ENCODE measurements around the gene PCDHA6. TPM values are rescaled to one million over a fixed set of nuclear protein-coding genes. Genes with fewer than 3 reads are reported as not detected.
"Not testable (repeated sequence)": the region's sequence is repeated elsewhere in the genome, so short reads cannot be mapped to it uniquely, and the experiment has no call there.

PCDHA6 gene
- total and polyA plus RNA-seq, 10 of the 15 experiments (the other 5 are each of a cell fraction or from before 2014, with no cell fraction given) = 0.09 TPM; not detected in 9

- H3K36me3 ChIP-seq (ENCODE audit: control insufficient read depth in 2 of 2, insufficient read depth in 2 of 2, low read length in 1 of 2); BruUV-seq (replicated peaks); H3K9me3 ChIP-seq (replicated peaks; ENCODE audit: control insufficient read depth, insufficient read depth, low read length); DNase-seq (ENCODE audit: low read depth, low spot score); H3K27ac ChIP-seq (ENCODE audit: control insufficient read depth, insufficient read depth); H3K4me2 ChIP-seq (ENCODE audit: control insufficient read depth, insufficient read depth); FAIRE-seq; ATAC-seq; H3K79me2 ChIP-seq (ENCODE audit: control insufficient read depth, insufficient read depth, low read length); H3K9ac ChIP-seq (ENCODE audit: control insufficient read depth, insufficient read depth, low read length); H4K20me1 ChIP-seq (ENCODE audit: control insufficient read depth, insufficient read depth); RAD21 ChIA-PET (ENCODE audit: unreplicated experiment); POLR2A ChIA-PET; in situ Hi-C loops (cut with MboI); SMC1A ChIA-PET (ENCODE audit: uncharacterized antibody, unreplicated experiment); H3K4me1 ChIP-seq (ENCODE audit: control insufficient read depth, insufficient read depth, low read length); CTCF ChIA-PET; intact Hi-C loops (cut with micrococcal nuclease; ENCODE audit: unreplicated experiment); H3K4me3 ChIP-seq; H2AFZ ChIP-seq (ENCODE audit: control insufficient read depth, low read depth, low read length); H3K27me3 ChIP-seq (replicated peaks in 1 of 2; ENCODE audit: control insufficient read depth in 2 of 2, insufficient read depth in 2 of 2, low read length in 1 of 2): not testable (repeated sequence)
- 87% methylated on average over 81 of the region's 101 CpGs for WGBS (ENCODE audit: insufficient coverage, insufficient replicate concordance, low lambda C conversion rate, missing lambda C conversion rate)
Measured at GRCh38 chr5:140849831-140850634, 22.3 kb downstream of the PCDHA6 start.

- DNase-seq (ENCODE audit: low read depth, low spot score) (no peak), FAIRE-seq (no peak), ATAC-seq (no peak)
- ChIA-PET SMC1A (ENCODE audit: uncharacterized antibody, unreplicated experiment) (no interaction called here), POLR2A (no interaction called here), RAD21 (ENCODE audit: unreplicated experiment) (no interaction called here), CTCF (no interaction called here)
- H3K79me2 ChIP-seq (ENCODE audit: control insufficient read depth, insufficient read depth, low read length) = no peaks in the 10 kb centered on the region
- intact Hi-C loops (cut with micrococcal nuclease; ENCODE audit: unreplicated experiment) = no loop called here
- TF ChIP-seq SPI1 (IDR thresholded peaks at IDR 0.05; ENCODE audit: borderline replicate concordance, insufficient read depth, low read depth, low read length) = no peak
- TF ChIP-seq PKNOX1 (IDR thresholded peaks at IDR 0.05) = no peak
- TF ChIP-seq PBX3 (IDR thresholded peaks at IDR 0.05; ENCODE audit: insufficient replicate concordance, low read depth, low read length) = no peak
- TF ChIP-seq IRF4 (IDR thresholded peaks at IDR 0.05; ENCODE audit: low read depth, low read length) = no peak
- BruUV-seq (replicated peaks) = no TSS peak
- no peak within 1 kb of the TSS for H3K9ac ChIP-seq (ENCODE audit: control insufficient read depth, insufficient read depth, low read length)
- no peaks in the 10 kb centered on the region; the same call in 2 of the 3 replicates for H3K9me3 ChIP-seq (replicated peaks; ENCODE audit: control insufficient read depth, insufficient read depth, low read length)
- no peaks in the 10 kb centered on the region for H3K4me1 ChIP-seq (ENCODE audit: control insufficient read depth, insufficient read depth, low read length)
- H3K27ac ChIP-seq (ENCODE audit: control insufficient read depth, insufficient read depth) = no peak within 1 kb of the TSS
- no peak within 1 kb of the TSS for H3K4me2 ChIP-seq (ENCODE audit: control insufficient read depth, insufficient read depth)
- no peaks in the 10 kb centered on the region for H3K36me3 ChIP-seq (ENCODE audit: control insufficient read depth in 2 of 2, insufficient read depth in 2 of 2, low read length in 1 of 2)
- WGBS (ENCODE audit: insufficient coverage, insufficient replicate concordance, low lambda C conversion rate, missing lambda C conversion rate) = 64% methylated on average over 43 of the region's 44 CpGs
- in situ Hi-C loops (cut with MboI) = no loop called here
- H3K4me3 ChIP-seq = no peak within 1 kb of the TSS
- no peaks in the 10 kb centered on the region for H3K27me3 ChIP-seq (replicated peaks in 1 of 2; ENCODE audit: control insufficient read depth in 2 of 2, insufficient read depth in 2 of 2, low read length in 1 of 2)
- H4K20me1 ChIP-seq (ENCODE audit: control insufficient read depth, insufficient read depth) = no peaks in the 10 kb centered on the region
- H2AFZ ChIP-seq (ENCODE audit: control insufficient read depth, low read depth, low read length) = no peak within 1 kb of the TSS
Measured at GRCh38 chr5:140855772-140856674, 28.3 kb downstream of the PCDHA6 start, which contains the start of gene PCDHA10. Gene PCDHA10, plus strand, starts transcription at chr5:140855897. Its CDS starts 152 bp downstream, at chr5:140856049.

Data from GM12878 (cell line).